Measurements from ENCODE around the gene MTFR2.

MTFR2 gene

DNA sequence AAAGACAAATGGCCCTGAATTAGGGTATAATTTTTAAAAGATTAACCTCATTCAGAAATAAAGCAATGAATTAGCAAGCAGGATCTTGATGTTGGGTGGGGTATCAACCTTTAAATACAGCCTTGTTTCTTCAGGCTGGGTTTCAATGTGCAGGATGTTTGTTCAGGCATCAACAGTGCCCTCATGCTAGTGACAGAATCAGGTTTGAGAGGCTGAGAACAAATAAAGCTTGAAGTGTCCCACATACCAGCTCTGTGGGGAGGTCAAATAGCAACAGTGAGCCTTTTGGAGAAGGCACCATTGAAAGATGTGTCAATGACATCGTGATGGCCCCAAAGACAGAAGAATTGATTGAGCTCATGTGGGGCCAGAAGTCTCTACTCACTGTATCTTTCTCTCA lies 68.2 kb downstream of the MTFR2 start:
- DNase-seq: no peak

DNA sequence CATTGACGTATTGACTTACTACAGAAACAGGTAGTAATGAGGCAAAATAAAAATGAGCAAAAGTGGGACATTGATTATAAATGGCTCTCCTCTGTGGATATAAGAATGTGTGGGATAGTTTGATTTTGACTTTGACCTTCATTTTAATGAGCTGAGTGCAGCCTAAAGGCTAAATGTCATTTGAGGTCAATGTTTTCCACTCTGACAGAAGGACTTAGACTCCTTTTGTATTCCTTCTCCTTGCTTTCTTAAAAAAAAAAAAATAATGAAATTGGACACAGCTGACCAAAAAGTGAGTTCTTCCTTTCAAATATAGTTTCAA lies 68.6 kb downstream of the MTFR2 start:
- DNase-seq: no peak
